GM12878 (cell line): ENCODE data around the gene AFTPH. TPM values are rescaled to one million over a fixed set of nuclear protein-coding genes. Genes with fewer than 3 reads are reported as not detected.
A peak's percentile ranks its signal among the peaks of the same experiment; 100 is the strongest.

Experiments used
- CHD1 ChIP-seq: IDR thresholded peaks from 2 replicates; pipeline ENCODE4 v1.6.1; 2012; ENCODE audit warnings: low read depth, low read length, improper control_type of control experiment
- CREB1 ChIP-seq: IDR thresholded peaks from 2 replicates; pipeline ENCODE4 v1.6.1; 2012; ENCODE audit warnings: low read depth, mild to moderate bottlenecking, inconsistent platforms
- EGR1 ChIP-seq, 2 experiments: IDR thresholded peaks; 1 replicate in 1 of 2; 2 replicates in 1 of 2; pipeline ENCODE4 v1.6.1; 2011 to 2012; ENCODE audit warnings: low read depth in 2 of 2, low read length in 2 of 2, borderline replicate concordance in 1 of 2, mild to moderate bottlenecking in 1 of 2, moderate library complexity in 1 of 2
- HDAC6 ChIP-seq: fragments of 200-600 bp; sonication (generic); IDR thresholded peaks from one replicate; pipeline ENCODE4 v1.8.0; 2017; ENCODE audit warnings: antibody characterized with exemption; ENCODE audit not compliant: unreplicated experiment
- JUND ChIP-seq: IDR thresholded peaks from 2 replicates; pipeline ENCODE4 v1.6.1; 2012; ENCODE audit warnings: low read depth, mild to moderate bottlenecking, low read length, improper control_type of control experiment, moderate library complexity
- KDM1A ChIP-seq: fragments of 200-600 bp; sonication (generic); IDR thresholded peaks from 2 replicates; pipeline ENCODE4 v1.6.1; 2016; ENCODE audit warnings: borderline replicate concordance
- MXI1 ChIP-seq: fragments of 150-350 bp; IDR thresholded peaks from 2 replicates; pipeline ENCODE4 v1.6.1; 2011; ENCODE audit warnings: low read depth, mild to moderate bottlenecking, inconsistent platforms, low read length, improper control_type of control experiment
- MYB ChIP-seq: fragments of 150-350 bp; IDR thresholded peaks from 2 replicates; pipeline ENCODE4 v1.6.1; 2014; ENCODE audit warnings: mild to moderate bottlenecking, low read depth, low read length, borderline replicate concordance
- NFIC ChIP-seq: IDR thresholded peaks from 2 replicates; pipeline ENCODE4 v1.6.1; 2012; ENCODE audit warnings: low read depth, mild to moderate bottlenecking, inconsistent platforms, low read length, moderate library complexity
- NR2C1 ChIP-seq: fragments of 450-650 bp; IDR thresholded peaks from 2 replicates; pipeline ENCODE4 v1.6.1; 2017; ENCODE audit warnings: antibody characterized with exemption, mild to moderate bottlenecking, moderate library complexity
- NRF1 ChIP-seq: conservative IDR thresholded peaks from 2 replicates; pipeline ENCODE4 v1.6.1; 2011; ENCODE audit warnings: mild to moderate bottlenecking, low read depth, low read length, improper control_type of control experiment
- PAX5 ChIP-seq: IDR thresholded peaks from 2 replicates; pipeline ENCODE4 v1.6.1; 2011; ENCODE audit warnings: low read depth, low read length, borderline replicate concordance
- POLR2A ChIP-seq: IDR thresholded peaks from 2 replicates; pipeline ENCODE4 v1.6.1; 2011; ENCODE audit warnings: low read depth, mild to moderate bottlenecking, low read length
- PRDM15 ChIP-seq: fragments of 450-650 bp; formaldehyde crosslinking; IDR thresholded peaks from 2 replicates; pipeline ENCODE4 v1.4.0; 2020; ENCODE audit warnings: mild to moderate bottlenecking, moderate library complexity
- RBBP5 ChIP-seq: fragments of 200-600 bp; sonication (generic); conservative IDR thresholded peaks from 2 replicates; pipeline ENCODE4 v1.6.1; 2016
- SIN3A ChIP-seq: IDR thresholded peaks from 2 replicates; pipeline ENCODE4 v1.6.1; 2012; ENCODE audit warnings: low read depth, low read length, improper control_type of control experiment
- SMC3 ChIP-seq: IDR thresholded peaks from 2 replicates; pipeline ENCODE4 v1.6.1; 2011; ENCODE audit warnings: low read length, improper control_type of control experiment, borderline replicate concordance
- SPI1 ChIP-seq: IDR thresholded peaks from 2 replicates; pipeline ENCODE4 v1.6.1; 2011; ENCODE audit warnings: low read depth, mild to moderate bottlenecking, low read length, moderate library complexity, borderline replicate concordance; ENCODE audit not compliant: insufficient read depth
- SREBF1 ChIP-seq: IDR thresholded peaks from 2 replicates; pipeline ENCODE4 v1.6.1; 2012; ENCODE audit warnings: mild to moderate bottlenecking, low read length
- SREBF2 ChIP-seq: IDR thresholded peaks from 2 replicates; pipeline ENCODE4 v1.6.1; 2012; ENCODE audit warnings: mild to moderate bottlenecking, low read length
- SUZ12 ChIP-seq: fragments of 200-600 bp; sonication (generic); IDR thresholded peaks from one replicate; pipeline ENCODE4 v1.6.1; 2018; ENCODE audit warnings: antibody characterized with exemption, mild to moderate bottlenecking; ENCODE audit not compliant: unreplicated experiment
- USF1 ChIP-seq: IDR thresholded peaks from 2 replicates; pipeline ENCODE4 v1.6.1; 2011; ENCODE audit warnings: borderline replicate concordance, low read depth, mild to moderate bottlenecking, moderate library complexity, mixed read lengths, low read length; ENCODE audit not compliant: insufficient read depth; ENCODE audit errors: extremely low read length
- YBX1 ChIP-seq: fragments of 450-650 bp; IDR thresholded peaks from 2 replicates; pipeline ENCODE4 v1.6.1; 2016; ENCODE audit warnings: antibody characterized with exemption
- YY1 ChIP-seq: IDR thresholded peaks from 2 replicates; pipeline ENCODE4 v1.6.1; 2011; ENCODE audit warnings: low read depth, mild to moderate bottlenecking, low read length
- ZSCAN29 ChIP-seq: fragments of 450-650 bp; IDR thresholded peaks from 2 replicates; pipeline ENCODE4 v1.6.1; 2017; ENCODE audit warnings: mild to moderate bottlenecking, moderate library complexity
- ZZZ3 ChIP-seq: IDR thresholded peaks from 2 replicates; pipeline ENCODE4 v1.6.1; 2011; ENCODE audit warnings: low read depth; ENCODE audit not compliant: control insufficient read depth, insufficient read length
- polyA plus RNA-seq, 11 experiments: library from polyadenylated mRNA; depleted of rRNA in 4 of 11; unstranded in 6 of 11; stranded (reverse) in 5 of 11; fragments of >200 nt; fragmentation: Nextera tagmentation in 4 of 11; fragmentation: Illumina TruSeq in 1 of 11; extraction: Ambion mirVana in 4 of 11; extraction: Trizol in 1 of 11; gene quantifications; 1 replicate in 1 of 11; 2 replicates in 10 of 11; pipeline versions ENCODE4 v1.2.1 to v1.2.3, GENCODE V29; 2011 to 2016; ENCODE audit warnings: inconsistent platforms in 2 of 11, missing spikeins in 2 of 11, low read depth in 1 of 11
- total RNA-seq, 4 experiments: library from RNA; depleted of rRNA in 3 of 4; stranded (reverse); fragments of >200 nt in 3 of 4; fragmentation: Illumina TruSeq in 1 of 4; extraction: Trizol in 1 of 4; gene quantifications; 2 replicates each; pipeline versions ENCODE4 v1.2.1 to v1.2.3, GENCODE V29; 2013 to 2021
- TF ChIP-seq, protein P1 (sequence below): IDR thresholded peaks from 2 replicates; pipeline ENCODE4 v1.6.1; 2012; ENCODE audit warnings: low read depth, low read length, improper control_type of control experiment

The AFTPH gene
- total and polyA plus RNA-seq, 10 of the 15 experiments (the other 5 are each of a cell fraction or from before 2014, with no cell fraction given), result 25.6 to 77.3 (median 39.5) TPM

DNA sequence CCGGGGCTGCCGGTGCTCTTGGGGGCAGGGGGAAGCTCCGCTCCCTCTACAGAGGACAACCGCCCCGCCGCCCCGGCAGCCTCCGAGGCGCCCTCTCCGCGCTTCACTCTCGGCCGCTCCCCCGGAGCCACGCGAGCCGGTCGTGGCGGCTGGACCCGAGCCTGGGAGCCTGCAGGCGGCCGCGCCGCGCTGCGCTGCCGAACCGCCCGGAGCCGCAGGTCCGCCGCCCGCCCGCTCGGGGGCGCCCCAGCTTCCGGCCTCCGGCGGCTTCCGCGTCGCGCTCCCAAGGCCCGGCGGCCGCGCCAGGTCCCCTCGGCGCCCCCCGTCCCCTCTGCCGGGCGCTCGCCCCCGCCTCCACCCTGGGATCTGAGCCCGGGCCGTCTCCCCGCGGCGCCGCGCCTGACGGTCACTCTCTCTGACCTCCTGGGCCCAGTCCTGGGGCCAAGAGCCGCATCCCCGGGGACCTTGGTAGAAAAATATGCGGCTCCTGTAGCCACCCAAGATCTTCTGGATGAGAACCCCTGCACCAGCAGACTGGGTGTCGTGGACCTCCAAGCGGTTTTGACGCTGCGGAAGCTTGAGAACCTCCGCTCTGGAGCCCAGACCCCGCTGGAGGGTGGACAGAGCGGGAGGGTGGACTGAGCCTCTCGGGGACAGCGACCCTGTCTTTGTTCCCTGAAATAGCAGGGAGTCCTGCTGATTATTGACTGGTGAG lies 85.3 kb downstream of the AFTPH start (continued):
- TF ChIP-seq SREBF1, result no peak
- TF ChIP-seq HDAC6, result peak; percentile 19
- no peak for TF ChIP-seq MYB
- peak; percentile 60 for TF ChIP-seq YY1
- TF ChIP-seq CHD1, result no peak
- TF ChIP-seq KDM1A, result no peak
- no peak for TF ChIP-seq SUZ12
- peak; percentile 74; the same call in 1 of the 2 replicates for TF ChIP-seq ZSCAN29
- no peak for TF ChIP-seq SPI1
- no peak for TF ChIP-seq PAX5
- no peak for TF ChIP-seq NRF1
- TF ChIP-seq NR2C1, result no peak
- TF ChIP-seq, protein P1, sequence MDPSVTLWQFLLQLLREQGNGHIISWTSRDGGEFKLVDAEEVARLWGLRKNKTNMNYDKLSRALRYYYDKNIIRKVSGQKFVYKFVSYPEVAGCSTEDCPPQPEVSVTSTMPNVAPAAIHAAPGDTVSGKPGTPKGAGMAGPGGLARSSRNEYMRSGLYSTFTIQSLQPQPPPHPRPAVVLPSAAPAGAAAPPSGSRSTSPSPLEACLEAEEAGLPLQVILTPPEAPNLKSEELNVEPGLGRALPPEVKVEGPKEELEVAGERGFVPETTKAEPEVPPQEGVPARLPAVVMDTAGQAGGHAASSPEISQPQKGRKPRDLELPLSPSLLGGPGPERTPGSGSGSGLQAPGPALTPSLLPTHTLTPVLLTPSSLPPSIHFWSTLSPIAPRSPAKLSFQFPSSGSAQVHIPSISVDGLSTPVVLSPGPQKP, result peak; percentile 53
- no peak for TF ChIP-seq SREBF2
- TF ChIP-seq SMC3, result no peak
- no peak for TF ChIP-seq ZZZ3
- TF ChIP-seq JUND, result no peak
- no peak for TF ChIP-seq USF1
- TF ChIP-seq CREB1, result no peak
- TF ChIP-seq POLR2A, result peak; percentile 70
- no peak for TF ChIP-seq PRDM15 (CRISPR knock-in tag)
- no peak for TF ChIP-seq RBBP5
- peak in 1 of 2 experiments; percentile 52; a peak in 1 of 3 replicates for TF ChIP-seq EGR1 (IDR thresholded peaks at IDR 0.05; ENCODE audit: borderline replicate concordance in 1 of 2, low read depth in 2 of 2, low read length in 2 of 2)
- TF ChIP-seq NFIC, result no peak
- TF ChIP-seq SIN3A, result no peak
- TF ChIP-seq YBX1, result no peak
- no peak for TF ChIP-seq MXI1
